ENCODE measurements around the gene DGCR8.

The DGCR8 gene

GRCh38 chr22:20046730-20047129 is 33.3 kb upstream of the DGCR8 start:
- Histone ChIP-seq H3K36me3 (ENCODE audit: insufficient read depth, low read length) (peaks cover 55% of the 10 kb centered on the region), H3K4me2 (ENCODE audit: insufficient read depth, low read length) (no peak overlapping the region), H3K9ac (ENCODE audit: low read depth, low read length) (no peak overlapping the region), H3K79me2 (ENCODE audit: insufficient read depth, low read length) (no peaks in the 10 kb centered on the region), H3K4me3 (ENCODE audit: low read depth in 1 of 2, low read length in 2 of 2) (no peak overlapping the region), H3K9me3 (ENCODE audit: insufficient read depth, low read length, severe bottlenecking) (peaks cover 4% of the 10 kb centered on the region), H4K20me1 (ENCODE audit: insufficient read depth, low read length) (no peaks in the 10 kb centered on the region), H3K4me1 (ENCODE audit: insufficient read depth, low read length) (no peaks in the 10 kb centered on the region), H3K27ac (ENCODE audit: low read length) (no peak overlapping the region), H3K27me3 (ENCODE audit: insufficient read depth, low read length, poor library complexity) (no peaks in the 10 kb centered on the region), H2AFZ (ENCODE audit: low read depth, low read length) (no peak overlapping the region)
- no peak for ATAC-seq (ENCODE audit: insufficient read depth, low read depth)
- no peak for DNase-seq
- TF ChIP-seq EZH2 (IDR thresholded peaks at IDR 0.05; ENCODE audit: borderline replicate concordance, low read depth, low read length, severe bottlenecking) (no peak), CTCF (IDR thresholded peaks at IDR 0.05; ENCODE audit: borderline replicate concordance, extremely low read depth, low read length, poor library complexity, severe bottlenecking) (no peak)

- Histone ChIP-seq H2AFZ (ENCODE audit: low read depth, low read length) (no peak overlapping the region), H3K4me2 (ENCODE audit: insufficient read depth, low read length) (no peak overlapping the region), H3K4me3 (ENCODE audit: low read depth in 1 of 2, low read length in 2 of 2) (no peak overlapping the region), H3K79me2 (ENCODE audit: insufficient read depth, low read length) (no peaks in the 10 kb centered on the region), H4K20me1 (ENCODE audit: insufficient read depth, low read length) (peaks cover 13% of the 10 kb centered on the region), H3K27ac (ENCODE audit: low read length) (no peak overlapping the region), H3K9ac (ENCODE audit: low read depth, low read length) (no peak overlapping the region), H3K27me3 (ENCODE audit: insufficient read depth, low read length, poor library complexity) (no peaks in the 10 kb centered on the region), H3K4me1 (ENCODE audit: insufficient read depth, low read length) (no peaks in the 10 kb centered on the region), H3K36me3 (ENCODE audit: insufficient read depth, low read length) (peaks cover 73% of the 10 kb centered on the region), H3K9me3 (ENCODE audit: insufficient read depth, low read length, severe bottlenecking) (peaks cover 4% of the 10 kb centered on the region)
- ATAC-seq (ENCODE audit: insufficient read depth, low read depth) (no peak), DNase-seq (no peak)
- no peak for TF ChIP-seq CTCF (IDR thresholded peaks at IDR 0.05; ENCODE audit: borderline replicate concordance, extremely low read depth, low read length, poor library complexity, severe bottlenecking)
- TF ChIP-seq EZH2 (IDR thresholded peaks at IDR 0.05; ENCODE audit: borderline replicate concordance, low read depth, low read length, severe bottlenecking) = no peak
Measured at GRCh38 chr22:20051927-20052308, 28.1 kb upstream of the DGCR8 start.

- Histone ChIP-seq H3K4me1 (ENCODE audit: insufficient read depth, low read length) (no peaks in the 10 kb centered on the region), H3K4me2 (ENCODE audit: insufficient read depth, low read length) (no peak overlapping the region), H3K36me3 (ENCODE audit: insufficient read depth, low read length) (peaks cover 68% of the 10 kb centered on the region), H3K9me3 (ENCODE audit: insufficient read depth, low read length, severe bottlenecking) (peaks cover 2% of the 10 kb centered on the region), H3K9ac (ENCODE audit: low read depth, low read length) (no peak overlapping the region), H3K27ac (ENCODE audit: low read length) (no peak overlapping the region), H3K27me3 (ENCODE audit: insufficient read depth, low read length, poor library complexity) (no peaks in the 10 kb centered on the region), H4K20me1 (ENCODE audit: insufficient read depth, low read length) (peaks cover 14% of the 10 kb centered on the region), H3K4me3 (ENCODE audit: low read depth in 1 of 2, low read length in 2 of 2) (no peak overlapping the region), H2AFZ (ENCODE audit: low read depth, low read length) (no peak overlapping the region), H3K79me2 (ENCODE audit: insufficient read depth, low read length) (no peaks in the 10 kb centered on the region)
- TF ChIP-seq CTCF (IDR thresholded peaks at IDR 0.05; ENCODE audit: borderline replicate concordance, extremely low read depth, low read length, poor library complexity, severe bottlenecking) (no peak), EZH2 (IDR thresholded peaks at IDR 0.05; ENCODE audit: borderline replicate concordance, low read depth, low read length, severe bottlenecking) (no peak)
- DNase-seq = no peak
- no peak for ATAC-seq (ENCODE audit: insufficient read depth, low read depth)
Measured at GRCh38 chr22:20052309-20053259, 27.5 kb upstream of the DGCR8 start.
